ENCODE results near the gene EPHA6. TPM values are rescaled to one million over a fixed set of nuclear protein-coding genes. Genes with fewer than 3 reads are reported as not detected.

EPHA6 gene
- total and polyA plus RNA-seq, 2 donors (not counting 3 experiments of a cell fraction or from before 2014, with no cell fraction given) = not detected

DNA sequence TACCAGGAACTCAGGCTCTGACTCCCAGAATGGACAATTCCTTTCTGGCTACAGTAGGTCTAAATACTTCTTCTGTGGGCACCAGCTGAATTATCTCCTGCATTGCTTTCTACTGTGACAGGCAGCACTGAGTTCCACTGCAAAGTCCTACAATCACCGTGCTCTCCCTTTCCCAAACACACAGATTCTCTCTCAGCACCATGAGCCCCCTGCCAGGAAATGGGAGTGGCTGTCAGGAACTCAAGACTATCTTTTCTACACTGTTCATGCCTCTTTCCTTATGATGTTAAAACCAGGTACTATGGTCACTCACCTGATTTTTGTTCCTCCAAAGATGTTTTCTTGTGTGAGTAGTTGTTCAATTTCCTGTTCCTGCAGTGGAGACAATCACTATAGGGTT is 383.4 kb downstream of the EPHA6 start:
- DNase-seq (ENCODE audit: low read depth, low spot score) (no peak), FAIRE-seq (no peak)
- H3K9me3 ChIP-seq (replicated peaks; ENCODE audit: control insufficient read depth, insufficient read depth, low read length) = peaks cover 6% of the 10 kb centered on the region
- ChIA-PET CTCF (no interaction called here), POLR2A (no interaction called here)
- H3K9ac ChIP-seq (replicated peaks; ENCODE audit: extremely low read depth, insufficient read depth, low read length) = no peak overlapping the region
- intact Hi-C loops (cut with micrococcal nuclease) = no loop called here
- no peaks in the 10 kb centered on the region for H3K27me3 ChIP-seq (ENCODE audit: control insufficient read depth in 2 of 2, insufficient read depth in 2 of 2, low read length in 2 of 2)
- no peak overlapping the region for H2AFZ ChIP-seq (ENCODE audit: low read depth, low read length)
- H3K9me1 ChIP-seq (replicated peaks; ENCODE audit: control insufficient read depth, extremely low read depth, insufficient read depth, low read length) = no peaks in the 10 kb centered on the region
- TF ChIP-seq, protein P1, sequence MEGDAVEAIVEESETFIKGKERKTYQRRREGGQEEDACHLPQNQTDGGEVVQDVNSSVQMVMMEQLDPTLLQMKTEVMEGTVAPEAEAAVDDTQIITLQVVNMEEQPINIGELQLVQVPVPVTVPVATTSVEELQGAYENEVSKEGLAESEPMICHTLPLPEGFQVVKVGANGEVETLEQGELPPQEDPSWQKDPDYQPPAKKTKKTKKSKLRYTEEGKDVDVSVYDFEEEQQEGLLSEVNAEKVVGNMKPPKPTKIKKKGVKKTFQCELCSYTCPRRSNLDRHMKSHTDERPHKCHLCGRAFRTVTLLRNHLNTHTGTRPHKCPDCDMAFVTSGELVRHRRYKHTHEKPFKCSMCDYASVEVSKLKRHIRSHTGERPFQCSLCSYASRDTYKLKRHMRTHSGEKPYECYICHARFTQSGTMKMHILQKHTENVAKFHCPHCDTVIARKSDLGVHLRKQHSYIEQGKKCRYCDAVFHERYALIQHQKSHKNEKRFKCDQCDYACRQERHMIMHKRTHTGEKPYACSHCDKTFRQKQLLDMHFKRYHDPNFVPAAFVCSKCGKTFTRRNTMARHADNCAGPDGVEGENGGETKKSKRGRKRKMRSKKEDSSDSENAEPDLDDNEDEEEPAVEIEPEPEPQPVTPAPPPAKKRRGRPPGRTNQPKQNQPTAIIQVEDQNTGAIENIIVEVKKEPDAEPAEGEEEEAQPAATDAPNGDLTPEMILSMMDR (IDR thresholded peaks at IDR 0.05; ENCODE audit: extremely low read depth in 1 of 2, insufficient read depth in 1 of 2, low read depth in 1 of 2, low read length in 2 of 2) = no peak
- TF ChIP-seq, protein P2, sequence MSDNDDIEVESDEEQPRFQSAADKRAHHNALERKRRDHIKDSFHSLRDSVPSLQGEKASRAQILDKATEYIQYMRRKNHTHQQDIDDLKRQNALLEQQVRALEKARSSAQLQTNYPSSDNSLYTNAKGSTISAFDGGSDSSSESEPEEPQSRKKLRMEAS (IDR thresholded peaks at IDR 0.05; ENCODE audit: insufficient read depth, insufficient read length) = no peak
- no peak for TF ChIP-seq GATA2 (IDR thresholded peaks at IDR 0.05; ENCODE audit: insufficient read depth, insufficient read length, low read depth, low read length)
- no peak for TF ChIP-seq JUN (IDR thresholded peaks at IDR 0.05; ENCODE audit: borderline replicate concordance, insufficient read depth, insufficient read length, low read depth)
- no peak for TF ChIP-seq FOS (IDR thresholded peaks at IDR 0.05; ENCODE audit: borderline replicate concordance, insufficient read depth, low read length)
- TF ChIP-seq EZH2 (IDR thresholded peaks at IDR 0.05; ENCODE audit: borderline replicate concordance, low read depth, low read length, severe bottlenecking) = no peak
- TF ChIP-seq POLR2AphosphoS5 (IDR thresholded peaks at IDR 0.05; ENCODE audit: insufficient read depth, low read depth, low read length) = no peak
- no peak for TF ChIP-seq POLR2A (IDR thresholded peaks at IDR 0.05; ENCODE audit: low read depth, low read length)
- no peak for TF ChIP-seq MYC (IDR thresholded peaks at IDR 0.05; ENCODE audit: low read depth, low read length)
- dilution Hi-C loops (cut with MboI; ENCODE audit: extremely low pct_ligation_motif_present, low sequenced_read_pairs) = no loop called here
- H3K36me3 ChIP-seq (ENCODE audit: control insufficient read depth in 2 of 2, extremely low read depth in 1 of 2, insufficient read depth in 2 of 2, low read length in 2 of 2) = no peaks in the 10 kb centered on the region
- H3K4me3 ChIP-seq (replicated peaks in 1 of 3; ENCODE audit: insufficient read depth in 1 of 3, low read depth in 1 of 3, low read length in 3 of 3) = no peak overlapping the region
- H3K4me1 ChIP-seq (ENCODE audit: control insufficient read depth, extremely low read depth, insufficient read depth, low read length) = no peaks in the 10 kb centered on the region
- no peak overlapping the region for H3K4me2 ChIP-seq (ENCODE audit: insufficient read depth, low read length)
- H3K79me2 ChIP-seq (ENCODE audit: control insufficient read depth, insufficient read depth, low read length) = no peaks in the 10 kb centered on the region
- no peak overlapping the region for H3K27ac ChIP-seq (ENCODE audit: insufficient read depth, low read depth, low read length)
- no TSS peak for BruUV-seq (replicated peaks)
- H4K20me1 ChIP-seq (replicated peaks; ENCODE audit: control insufficient read depth, extremely low read depth, insufficient read depth, low read length) = no peaks in the 10 kb centered on the region

All from endothelial cell of umbilical vein (primary cell).